ENCODE results near the gene TMEM97.
A peak's percentile ranks its signal among the peaks of the same experiment; 100 is the strongest.

The TMEM97 gene

DNA sequence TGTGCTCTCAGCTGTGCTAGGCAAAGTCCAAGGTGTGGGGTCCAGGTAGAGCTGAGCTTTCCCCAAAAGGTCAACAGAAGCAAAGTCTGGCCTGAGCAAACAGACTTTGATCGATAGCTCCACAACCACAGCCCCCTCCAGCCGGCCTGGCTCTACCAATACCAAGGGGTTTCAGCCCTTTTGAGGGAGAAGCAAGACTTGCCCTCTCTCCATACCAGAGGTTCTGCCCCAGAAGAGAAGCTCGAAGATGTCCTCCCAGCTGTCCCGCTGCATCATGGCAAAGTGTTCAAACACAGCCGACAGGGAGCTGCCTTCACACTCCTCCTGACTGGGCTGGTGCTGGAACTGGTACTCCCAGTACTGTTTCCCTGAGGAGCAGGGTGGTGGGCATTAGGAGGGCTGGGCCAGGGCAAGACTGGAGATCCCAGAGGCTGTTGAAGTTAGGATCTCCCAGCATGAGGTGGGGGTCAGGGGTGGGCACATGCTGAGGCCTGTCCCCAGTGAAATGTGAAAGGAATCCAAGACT is 49.4 kb downstream of the TMEM97 start:
- no peak overlapping the region for H3K4me3 ChIP-seq (ENCODE audit: low read depth, low read length)
- POLR2A ChIA-PET = interaction anchor here (2.5 kb wide), 1 partner anchor 11 kb away, joined by 14 read pairs; the partner anchor contains the start of gene POLDIP2
- DNase-seq (ENCODE audit: low read depth, low spot score) = no peak
- TF ChIP-seq, protein P1, sequence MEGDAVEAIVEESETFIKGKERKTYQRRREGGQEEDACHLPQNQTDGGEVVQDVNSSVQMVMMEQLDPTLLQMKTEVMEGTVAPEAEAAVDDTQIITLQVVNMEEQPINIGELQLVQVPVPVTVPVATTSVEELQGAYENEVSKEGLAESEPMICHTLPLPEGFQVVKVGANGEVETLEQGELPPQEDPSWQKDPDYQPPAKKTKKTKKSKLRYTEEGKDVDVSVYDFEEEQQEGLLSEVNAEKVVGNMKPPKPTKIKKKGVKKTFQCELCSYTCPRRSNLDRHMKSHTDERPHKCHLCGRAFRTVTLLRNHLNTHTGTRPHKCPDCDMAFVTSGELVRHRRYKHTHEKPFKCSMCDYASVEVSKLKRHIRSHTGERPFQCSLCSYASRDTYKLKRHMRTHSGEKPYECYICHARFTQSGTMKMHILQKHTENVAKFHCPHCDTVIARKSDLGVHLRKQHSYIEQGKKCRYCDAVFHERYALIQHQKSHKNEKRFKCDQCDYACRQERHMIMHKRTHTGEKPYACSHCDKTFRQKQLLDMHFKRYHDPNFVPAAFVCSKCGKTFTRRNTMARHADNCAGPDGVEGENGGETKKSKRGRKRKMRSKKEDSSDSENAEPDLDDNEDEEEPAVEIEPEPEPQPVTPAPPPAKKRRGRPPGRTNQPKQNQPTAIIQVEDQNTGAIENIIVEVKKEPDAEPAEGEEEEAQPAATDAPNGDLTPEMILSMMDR (IDR thresholded peaks at IDR 0.05; ENCODE audit: insufficient read depth, low read length, missing control alignments) = no peak
- CTCF ChIA-PET = no interaction called here

DNA sequence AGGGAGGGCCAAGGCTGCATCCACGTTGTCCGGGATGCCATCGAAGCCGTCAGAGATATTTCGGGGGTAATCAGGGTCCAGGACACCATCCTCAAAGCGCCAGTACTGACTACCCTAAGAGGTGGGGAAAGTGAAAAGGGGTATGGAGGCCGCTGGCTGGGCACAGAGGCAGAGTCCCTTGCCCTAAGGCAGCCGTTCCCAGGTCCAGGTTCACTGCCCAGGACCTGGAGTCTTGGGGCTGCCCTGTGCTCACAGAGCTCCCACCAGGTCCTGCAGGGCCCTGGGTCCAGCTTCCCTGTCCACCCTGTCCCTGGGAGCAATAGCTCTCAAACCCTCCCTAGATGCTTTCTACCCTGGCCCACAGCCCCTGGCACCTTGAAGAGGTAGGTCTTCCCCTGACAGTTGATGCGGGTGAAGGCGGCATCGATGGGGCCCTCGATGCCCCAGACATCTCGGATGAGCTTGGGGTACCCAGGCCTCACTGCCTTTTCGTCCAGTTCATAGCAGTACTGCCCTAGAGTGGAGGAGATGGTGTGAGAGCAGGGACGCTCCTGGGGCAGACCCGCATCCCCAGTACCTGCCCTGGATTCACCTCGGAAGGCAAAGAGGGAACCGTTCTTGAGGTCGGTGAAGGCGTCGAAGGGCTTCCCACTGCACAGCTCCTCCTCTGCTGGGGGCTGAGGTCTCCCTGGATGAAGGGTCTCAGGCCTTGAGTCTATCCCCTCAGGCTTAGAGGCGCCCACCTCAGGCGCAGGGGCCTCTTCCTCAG is 50.1 kb downstream of the TMEM97 start:
- no peak overlapping the region for H3K4me3 ChIP-seq (ENCODE audit: low read depth, low read length)
- ChIA-PET CTCF (no interaction called here), POLR2A (no interaction called here)
- TF ChIP-seq, protein P1 (IDR thresholded peaks at IDR 0.05; ENCODE audit: insufficient read depth, low read length, missing control alignments) = no peak
- no peak for DNase-seq (ENCODE audit: low read depth, low spot score)

DNA sequence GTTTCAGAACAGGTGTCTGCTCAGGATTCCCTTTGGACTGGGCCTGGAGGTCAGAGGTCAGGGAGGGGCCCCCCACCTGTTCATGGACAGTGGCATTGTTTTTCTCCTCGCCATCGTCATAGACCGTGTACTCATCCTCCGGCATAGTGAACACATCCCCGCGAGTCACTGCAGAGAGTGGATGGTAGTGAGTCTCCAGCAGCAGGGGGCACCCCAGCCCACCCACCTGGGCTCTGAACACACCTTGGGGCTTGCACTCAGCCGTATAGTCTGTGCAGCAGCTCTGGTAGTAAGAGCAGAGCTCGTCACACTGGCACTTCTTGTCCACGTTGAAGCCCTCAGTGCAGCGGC is 50.7 kb downstream of the TMEM97 start:
- POLR2A ChIA-PET = interaction anchor here (2.5 kb wide), 1 partner anchor 12 kb away, joined by 15 read pairs; the partner anchor contains the start of gene POLDIP2
- CTCF ChIA-PET = interaction anchor here (1.2 kb wide), 1 partner anchor 14 kb away, joined by 4 read pairs; no protein-coding TSS in a partner anchor
- no peak overlapping the region for H3K4me3 ChIP-seq (ENCODE audit: low read depth, low read length)
- TF ChIP-seq, protein P1 (IDR thresholded peaks at IDR 0.05; ENCODE audit: insufficient read depth, low read length, missing control alignments) = no peak
- DNase-seq (ENCODE audit: low read depth, low spot score) = no peak

DNA sequence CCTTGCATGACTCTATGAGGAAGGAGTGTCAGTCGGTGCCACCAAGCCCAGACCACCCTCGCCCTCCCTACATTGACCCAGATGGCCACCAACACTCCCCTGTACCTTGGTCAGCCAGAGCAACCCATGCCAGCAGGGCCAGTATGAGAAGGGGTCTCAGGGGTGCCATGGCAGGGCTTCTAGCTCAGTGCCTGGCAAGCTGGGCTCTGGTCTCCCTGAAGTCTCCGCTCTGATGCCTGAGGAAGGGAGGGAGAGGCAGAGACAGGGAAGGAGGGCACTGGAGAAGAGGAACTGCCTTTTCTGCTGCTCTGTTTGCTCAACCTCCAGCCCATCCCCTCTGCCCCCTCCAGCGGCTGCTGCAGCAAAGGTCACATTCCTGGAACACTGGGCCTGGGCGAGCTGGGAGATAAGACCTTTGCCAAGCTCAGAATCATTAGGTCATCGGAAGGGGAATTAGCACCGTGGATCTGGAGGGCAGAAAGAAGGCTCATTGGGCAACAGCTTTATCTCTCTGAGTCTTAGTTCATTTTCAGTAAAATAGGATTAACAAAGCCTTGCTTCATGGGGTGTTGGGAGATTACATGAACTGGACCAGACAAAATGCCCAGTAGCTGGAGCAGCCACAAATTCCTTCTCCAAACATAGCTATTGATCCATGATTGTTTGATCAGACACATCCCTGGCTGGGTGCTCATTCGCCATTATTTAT is 51.2 kb downstream of the TMEM97 start, which contains the start of gene VTN:
Gene VTN, minus strand, starts transcription at position 273 of the 709 bp plus-strand sequence. Its CDS starts 104 bp downstream, at position 169.
- TF ChIP-seq, protein P1 (IDR thresholded peaks at IDR 0.05; ENCODE audit: insufficient read depth, low read length, missing control alignments) = no peak
- ChIA-PET CTCF (interaction anchor here (0.8 to 1.2 kb wide), 3 partner anchors 12 to 25 kb away, joined by 3 to 4 read pairs (median 3); no protein-coding TSS in a partner anchor), POLR2A (interaction anchor here (0.8 to 2.5 kb wide), 2 partner anchors 13 to 35 kb away, joined by 5 to 15 read pairs; partner anchors contain the start of genes IFT20, POLDIP2 and TNFAIP1)
- no peak for DNase-seq (ENCODE audit: low read depth, low spot score)
- H3K4me3 ChIP-seq (ENCODE audit: low read depth, low read length) = peak within 1 kb of the TSS; percentile 6

DNA sequence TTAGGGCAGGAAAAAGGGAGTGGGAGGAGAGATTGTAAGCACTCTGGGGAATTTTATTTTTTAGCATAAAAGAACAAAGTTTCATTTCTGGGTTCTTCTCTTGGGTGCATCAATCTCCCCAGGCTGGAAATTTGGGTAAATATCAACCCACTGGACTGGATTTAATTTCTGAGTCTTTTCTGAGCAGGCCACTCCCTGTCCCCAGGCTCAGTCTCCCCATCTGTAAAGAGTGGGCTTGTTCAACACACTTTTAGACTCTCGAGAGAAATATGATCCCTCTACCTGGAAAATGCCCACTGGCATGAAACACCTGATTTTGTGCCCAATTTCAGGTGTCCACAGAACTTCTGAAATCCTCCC is 51.7 kb downstream of the TMEM97 start:
- DNase-seq (ENCODE audit: low read depth, low spot score) = no peak
- ChIA-PET POLR2A (interaction anchor here (0.8 to 2.5 kb wide), 2 partner anchors 13 to 36 kb away, joined by 5 to 15 read pairs; partner anchors contain the start of genes IFT20, POLDIP2 and TNFAIP1), CTCF (interaction anchor here (0.8 to 1.2 kb wide), 3 partner anchors 12 to 26 kb away, joined by 3 to 4 read pairs (median 3); no protein-coding TSS in a partner anchor)
- peak overlapping the region; percentile 6 for H3K4me3 ChIP-seq (ENCODE audit: low read depth, low read length)
- TF ChIP-seq, protein P1 (IDR thresholded peaks at IDR 0.05; ENCODE audit: insufficient read depth, low read length, missing control alignments) = no peak
